ENCODE measurements around the gene NEBL.

NEBL gene

DNA sequence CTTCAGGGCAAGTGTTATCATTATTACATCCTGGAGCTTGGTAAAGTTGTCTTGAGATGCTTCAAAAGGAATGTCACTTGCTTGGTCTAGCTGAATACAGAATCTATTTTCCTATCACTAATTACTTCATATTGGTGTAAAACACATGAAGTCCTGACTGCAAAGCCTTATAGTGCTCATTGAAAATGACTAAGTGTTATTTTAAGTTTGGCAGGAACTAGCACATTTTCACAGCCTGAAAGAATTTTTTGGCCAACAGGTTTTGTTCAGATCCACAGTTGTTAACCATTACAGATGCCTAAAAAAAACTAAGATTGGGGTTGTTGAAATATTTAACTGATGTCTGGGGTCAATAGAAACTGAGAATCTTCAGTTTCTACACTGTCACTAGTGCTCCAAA, 149.3 kb downstream of the NEBL start (continued):
- TF ChIP-seq HOXA7 (CRISPR knock-in tag; IDR thresholded peaks at IDR 0.05; ENCODE audit: borderline replicate concordance), result no peak
- no peak for TF ChIP-seq ZNF354C (tag by site-specific recombination; IDR thresholded peaks at IDR 0.05; ENCODE audit: borderline replicate concordance, low read depth)
- TF ChIP-seq REPIN1 (tag by site-specific recombination; IDR thresholded peaks at IDR 0.05; ENCODE audit: low read depth), result no peak
- TF ChIP-seq ZNF37A (tag by site-specific recombination; IDR thresholded peaks at IDR 0.05), result no peak
- TF ChIP-seq ZNF223 (tag by site-specific recombination; IDR thresholded peaks at IDR 0.05), result no peak
- TF ChIP-seq, protein P1, sequence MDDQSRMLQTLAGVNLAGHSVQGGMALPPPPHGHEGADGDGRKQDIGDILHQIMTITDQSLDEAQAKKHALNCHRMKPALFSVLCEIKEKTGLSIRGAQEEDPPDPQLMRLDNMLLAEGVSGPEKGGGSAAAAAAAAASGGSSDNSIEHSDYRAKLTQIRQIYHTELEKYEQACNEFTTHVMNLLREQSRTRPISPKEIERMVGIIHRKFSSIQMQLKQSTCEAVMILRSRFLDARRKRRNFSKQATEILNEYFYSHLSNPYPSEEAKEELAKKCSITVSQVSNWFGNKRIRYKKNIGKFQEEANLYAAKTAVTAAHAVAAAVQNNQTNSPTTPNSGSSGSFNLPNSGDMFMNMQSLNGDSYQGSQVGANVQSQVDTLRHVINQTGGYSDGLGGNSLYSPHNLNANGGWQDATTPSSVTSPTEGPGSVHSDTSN (CRISPR knock-in tag; IDR thresholded peaks at IDR 0.05), result no peak
- TF ChIP-seq, protein P2, sequence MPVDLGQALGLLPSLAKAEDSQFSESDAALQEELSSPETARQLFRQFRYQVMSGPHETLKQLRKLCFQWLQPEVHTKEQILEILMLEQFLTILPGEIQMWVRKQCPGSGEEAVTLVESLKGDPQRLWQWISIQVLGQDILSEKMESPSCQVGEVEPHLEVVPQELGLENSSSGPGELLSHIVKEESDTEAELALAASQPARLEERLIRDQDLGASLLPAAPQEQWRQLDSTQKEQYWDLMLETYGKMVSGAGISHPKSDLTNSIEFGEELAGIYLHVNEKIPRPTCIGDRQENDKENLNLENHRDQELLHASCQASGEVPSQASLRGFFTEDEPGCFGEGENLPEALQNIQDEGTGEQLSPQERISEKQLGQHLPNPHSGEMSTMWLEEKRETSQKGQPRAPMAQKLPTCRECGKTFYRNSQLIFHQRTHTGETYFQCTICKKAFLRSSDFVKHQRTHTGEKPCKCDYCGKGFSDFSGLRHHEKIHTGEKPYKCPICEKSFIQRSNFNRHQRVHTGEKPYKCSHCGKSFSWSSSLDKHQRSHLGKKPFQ (tag by site-specific recombination; IDR thresholded peaks at IDR 0.05), result no peak
- no peak for TF ChIP-seq ZFHX2 (tag by site-specific recombination; conservative IDR thresholded peaks at IDR 0.05)

GRCh38 chr10:20746856-20747255, 150.3 kb downstream of the NEBL start:
- POLR2A ChIA-PET, result no interaction called here
- TF ChIP-seq ZSCAN23 (tag by site-specific recombination; IDR thresholded peaks at IDR 0.05) (no peak), ZNF560 (tag by site-specific recombination; IDR thresholded peaks at IDR 0.05; ENCODE audit: borderline replicate concordance) (no peak), RBAK (tag by site-specific recombination; IDR thresholded peaks at IDR 0.05) (no peak), ZNF530 (tag by site-specific recombination; IDR thresholded peaks at IDR 0.05; ENCODE audit: low read depth) (no peak), ZEB2 (tag by site-specific recombination; IDR thresholded peaks at IDR 0.05) (no peak)
- TF ChIP-seq, protein P3, sequence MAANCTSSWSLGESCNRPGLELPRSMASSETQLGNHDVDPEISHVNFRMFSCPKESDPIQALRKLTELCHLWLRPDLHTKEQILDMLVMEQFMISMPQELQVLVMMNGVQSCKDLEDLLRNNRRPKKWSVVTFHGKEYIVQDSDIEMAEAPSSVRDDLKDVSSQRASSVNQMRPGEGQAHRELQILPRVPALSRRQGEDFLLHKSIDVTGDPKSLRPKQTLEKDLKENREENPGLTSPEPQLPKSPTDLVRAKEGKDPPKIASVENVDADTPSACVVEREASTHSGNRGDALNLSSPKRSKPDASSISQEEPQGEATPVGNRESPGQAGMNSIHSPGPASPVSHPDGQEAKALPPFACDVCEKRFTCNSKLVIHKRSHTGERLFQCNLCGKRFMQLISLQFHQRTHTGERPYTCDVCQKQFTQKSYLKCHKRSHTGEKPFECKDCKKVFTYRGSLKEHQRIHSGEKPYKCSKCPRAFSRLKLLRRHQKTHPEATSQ (tag by site-specific recombination; IDR thresholded peaks at IDR 0.05), result no peak
- no peaks in the 10 kb centered on the region for H3K36me3 ChIP-seq (ENCODE audit: control insufficient read depth in 2 of 2, insufficient read depth in 1 of 2, low read length in 2 of 2)
- H3K9me3 ChIP-seq (ENCODE audit: control insufficient read depth, insufficient read depth, low read depth, low read length), result no peaks in the 10 kb centered on the region
- no peaks in the 10 kb centered on the region for H3K4me1 ChIP-seq (ENCODE audit: control insufficient read depth, insufficient read depth, low read length)
- no peak overlapping the region for H3K27ac ChIP-seq (ENCODE audit: extremely low read depth, low read depth, low read length)
- no peak overlapping the region for H3K4me3 ChIP-seq (ENCODE audit: low read depth, low read length)
- CTCF ChIA-PET, result no interaction called here

DNA sequence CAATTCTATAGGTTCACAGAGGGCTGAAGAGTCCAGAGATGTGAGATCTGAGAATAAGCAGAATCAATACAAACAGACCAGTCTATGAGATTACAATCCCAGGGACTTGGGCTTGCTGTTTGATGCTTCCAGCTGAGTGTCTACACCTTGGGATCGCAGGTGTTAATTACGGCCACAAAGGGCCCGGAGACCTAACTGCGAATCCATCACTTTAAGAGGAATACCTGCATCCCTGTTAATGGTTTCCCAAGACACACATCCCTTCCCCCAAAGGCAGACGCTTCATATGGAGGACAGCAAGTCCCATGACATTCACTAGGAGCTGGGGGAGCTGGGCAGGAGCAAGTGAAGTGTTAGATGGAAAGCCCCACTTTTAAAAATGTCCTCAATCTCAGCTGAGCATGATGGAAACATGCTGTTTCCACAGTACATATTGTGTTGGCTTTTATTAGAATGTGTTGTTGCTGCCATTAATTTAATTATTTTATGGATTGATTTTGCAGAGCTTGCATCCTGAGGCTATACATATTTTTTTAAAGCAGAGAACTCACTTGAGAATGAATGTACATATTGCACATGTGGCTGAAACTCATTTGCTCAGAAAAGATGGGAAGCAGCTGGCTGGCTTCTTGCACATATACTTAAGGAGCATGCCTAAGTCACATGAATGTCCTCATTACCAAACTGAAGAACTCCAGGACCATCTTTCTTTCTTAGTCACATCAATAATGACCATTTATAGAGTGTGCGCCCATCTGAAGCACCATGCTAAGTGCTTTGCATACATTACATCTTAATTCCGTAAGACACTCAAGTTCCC, 151.3 kb downstream of the NEBL start:
- H3K27ac ChIP-seq (ENCODE audit: extremely low read depth, low read depth, low read length), result no peak overlapping the region
- POLR2A ChIA-PET, result no interaction called here
- H3K36me3 ChIP-seq (ENCODE audit: control insufficient read depth in 2 of 2, insufficient read depth in 1 of 2, low read length in 2 of 2), result no peaks in the 10 kb centered on the region
- H3K4me1 ChIP-seq (ENCODE audit: control insufficient read depth, insufficient read depth, low read length), result no peaks in the 10 kb centered on the region
- no peaks in the 10 kb centered on the region for H3K9me3 ChIP-seq (ENCODE audit: control insufficient read depth, insufficient read depth, low read depth, low read length)
- no peak overlapping the region for H3K4me3 ChIP-seq (ENCODE audit: low read depth, low read length)
- CTCF ChIA-PET, result no interaction called here
- TF ChIP-seq ZNF248 (tag by site-specific recombination; IDR thresholded peaks at IDR 0.05), result no peak
- TF ChIP-seq KLF17 (tag by site-specific recombination; IDR thresholded peaks at IDR 0.05), result no peak
- TF ChIP-seq ZNF155 (tag by site-specific recombination; IDR thresholded peaks at IDR 0.05), result no peak
- TF ChIP-seq ZNF645 (tag by site-specific recombination; IDR thresholded peaks at IDR 0.05), result no peak
- TF ChIP-seq ZNF571 (tag by site-specific recombination; IDR thresholded peaks at IDR 0.05), result no peak
- no peak for TF ChIP-seq PRDM10 (tag by site-specific recombination; IDR thresholded peaks at IDR 0.05)
- no peak for TF ChIP-seq ZNF623 (tag by site-specific recombination; IDR thresholded peaks at IDR 0.05)
- no peak for TF ChIP-seq ZNF16 (tag by site-specific recombination; IDR thresholded peaks at IDR 0.05; ENCODE audit: low read depth)
- no peak for TF ChIP-seq ZNF837 (tag by site-specific recombination; IDR thresholded peaks at IDR 0.05)
- no peak for TF ChIP-seq ZNF600 (tag by site-specific recombination; IDR thresholded peaks at IDR 0.05)

Measured in HEK293 (cell line).